Vagina (tissue), 2 donors: Measurements from ENCODE around the gene SPATA16. TPM values are rescaled to one million over a fixed set of nuclear protein-coding genes. Genes with fewer than 3 reads are reported as not detected.

Source experiments
- DNase-seq, 2 donors: peaks; one replicate each; pipeline ENCODE4 v3.0.0-alpha.2; 2017; ENCODE audit errors: extremely low spot score in 2 of 2
- H3K27ac ChIP-seq: fragments of 200-600 bp; sonication (generic); one replicate; pipeline ENCODE4 v1.5.1; 2019
- H3K27me3 ChIP-seq: fragments of 200-600 bp; sonication (generic); one replicate; pipeline ENCODE4 v1.5.1; 2019
- H3K36me3 ChIP-seq, 2 donors: fragments of 200-600 bp; sonication (generic); one replicate each; pipeline ENCODE4 v1.5.1; 2017 to 2019
- H3K4me1 ChIP-seq: fragments of 200-600 bp; sonication (generic); one replicate; pipeline ENCODE4 v1.5.1; 2019
- H3K4me3 ChIP-seq, 2 donors: fragments of 200-600 bp; sonication (generic); 1 replicate in 1 of 2; 2 replicates in 1 of 2; pipeline ENCODE4 v1.5.1; 2016 to 2019
- H3K9me3 ChIP-seq: fragments of 200-600 bp; sonication (generic); one replicate; pipeline ENCODE4 v1.5.1; 2019
- POLR2A ChIP-seq, 2 donors: fragments of 450-650 bp; IDR thresholded peaks; one replicate each; pipeline ENCODE4 v1.6.1; 2017; ENCODE audit warnings: antibody characterized with exemption in 2 of 2, mild to moderate bottlenecking in 2 of 2, moderate library complexity in 2 of 2
- POLR2AphosphoS5 ChIP-seq, 2 donors: sonication (generic); formaldehyde crosslinking; IDR thresholded peaks; one replicate each; pipeline ENCODE4 v1.9.0; 2017; ENCODE audit warnings: antibody characterized with exemption in 2 of 2, mild to moderate bottlenecking in 2 of 2, low read depth in 1 of 2; ENCODE audit not compliant: insufficient read depth in 1 of 2
- intact Hi-C: fragments of 100-400 bp; cut with DNase I; formaldehyde crosslinking; loops from one replicate; pipeline ENCODE4 v1.15.1; 2023
- total RNA-seq: library from RNA; depleted of rRNA; stranded (reverse); fragments of >200 nt; gene quantifications from one replicate; pipeline ENCODE4 v1.2.3, GENCODE V29; 2016
- TF ChIP-seq, protein P1 (sequence below), 3 experiments: fragments of 450-650 bp in 2 of 3; fragments of 200-600 bp in 1 of 3; sonication (generic) in 1 of 3; IDR thresholded peaks; one replicate each; pipeline ENCODE4 v1.5.1; 2017 to 2019; ENCODE audit warnings: antibody characterized with exemption in 3 of 3, mild to moderate bottlenecking in 2 of 3, moderate library complexity in 2 of 3

The SPATA16 gene
- total RNA-seq, 1 donor from 2014 or later, result not detected

DNA sequence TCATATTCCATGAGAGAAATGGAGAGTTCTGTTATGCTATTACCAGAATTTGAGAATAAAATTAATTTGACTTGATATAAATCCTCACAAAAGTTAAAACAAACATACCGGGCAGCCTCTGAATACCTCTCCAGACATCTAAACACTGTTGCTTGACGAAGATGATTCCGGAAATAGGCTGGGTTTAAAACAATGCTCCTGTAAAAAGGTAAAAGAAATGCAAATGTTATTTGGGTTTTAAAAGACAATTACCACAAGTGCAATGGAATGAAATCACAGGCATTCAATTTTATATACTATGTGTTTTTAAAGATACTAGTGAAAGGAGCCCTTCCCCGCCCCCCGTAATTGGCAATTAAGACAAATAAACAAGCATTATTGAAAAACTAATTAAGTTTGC, 121.7 kb downstream of the SPATA16 start:
- H3K36me3 ChIP-seq, result no peaks in the 10 kb centered on the region
- H3K4me3 ChIP-seq, result no peak overlapping the region
- no peak for DNase-seq
- no peaks in the 10 kb centered on the region for H3K27me3 ChIP-seq
- TF ChIP-seq POLR2AphosphoS5 (IDR thresholded peaks at IDR 0.05; ENCODE audit: insufficient read depth in 1 of 2, low read depth in 1 of 2) (no peak), POLR2A (IDR thresholded peaks at IDR 0.05) (no peak)
- TF ChIP-seq, protein P1, sequence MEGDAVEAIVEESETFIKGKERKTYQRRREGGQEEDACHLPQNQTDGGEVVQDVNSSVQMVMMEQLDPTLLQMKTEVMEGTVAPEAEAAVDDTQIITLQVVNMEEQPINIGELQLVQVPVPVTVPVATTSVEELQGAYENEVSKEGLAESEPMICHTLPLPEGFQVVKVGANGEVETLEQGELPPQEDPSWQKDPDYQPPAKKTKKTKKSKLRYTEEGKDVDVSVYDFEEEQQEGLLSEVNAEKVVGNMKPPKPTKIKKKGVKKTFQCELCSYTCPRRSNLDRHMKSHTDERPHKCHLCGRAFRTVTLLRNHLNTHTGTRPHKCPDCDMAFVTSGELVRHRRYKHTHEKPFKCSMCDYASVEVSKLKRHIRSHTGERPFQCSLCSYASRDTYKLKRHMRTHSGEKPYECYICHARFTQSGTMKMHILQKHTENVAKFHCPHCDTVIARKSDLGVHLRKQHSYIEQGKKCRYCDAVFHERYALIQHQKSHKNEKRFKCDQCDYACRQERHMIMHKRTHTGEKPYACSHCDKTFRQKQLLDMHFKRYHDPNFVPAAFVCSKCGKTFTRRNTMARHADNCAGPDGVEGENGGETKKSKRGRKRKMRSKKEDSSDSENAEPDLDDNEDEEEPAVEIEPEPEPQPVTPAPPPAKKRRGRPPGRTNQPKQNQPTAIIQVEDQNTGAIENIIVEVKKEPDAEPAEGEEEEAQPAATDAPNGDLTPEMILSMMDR (IDR thresholded peaks at IDR 0.05), result no peak
- H3K4me1 ChIP-seq, result no peaks in the 10 kb centered on the region
- intact Hi-C loops, result no loop called here
- no peak overlapping the region for H3K27ac ChIP-seq
- H3K9me3 ChIP-seq, result no peaks in the 10 kb centered on the region

DNA sequence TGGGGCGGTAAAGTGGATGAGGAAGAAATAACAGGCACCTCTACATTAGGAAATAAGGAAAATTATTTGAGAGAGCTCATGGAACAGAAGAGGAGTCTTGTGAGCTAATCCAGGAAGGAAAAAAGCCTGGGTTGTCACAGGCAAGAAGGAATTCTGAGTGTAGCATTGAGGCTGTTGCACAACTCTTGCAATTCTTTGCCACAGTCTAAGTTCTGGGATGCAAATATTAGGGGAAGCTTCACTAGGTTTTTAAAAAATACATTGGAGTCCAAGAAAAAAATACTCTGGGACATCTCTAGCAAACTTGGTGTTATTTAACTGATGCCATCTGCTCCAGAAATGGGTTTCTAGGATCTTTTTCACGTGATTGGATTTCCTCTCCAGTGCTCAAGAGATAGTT, 122.3 kb downstream of the SPATA16 start:
- TF ChIP-seq, protein P1 (IDR thresholded peaks at IDR 0.05), result no peak
- no peak for TF ChIP-seq POLR2A (IDR thresholded peaks at IDR 0.05)
- TF ChIP-seq POLR2AphosphoS5 (IDR thresholded peaks at IDR 0.05; ENCODE audit: insufficient read depth in 1 of 2, low read depth in 1 of 2), result no peak
- Histone ChIP-seq H3K27ac (no peak overlapping the region), H3K4me3 (no peak overlapping the region), H3K4me1 (no peaks in the 10 kb centered on the region), H3K9me3 (no peaks in the 10 kb centered on the region), H3K36me3 (no peaks in the 10 kb centered on the region), H3K27me3 (no peaks in the 10 kb centered on the region)
- intact Hi-C loops, result no loop called here
- DNase-seq, result no peak

DNA sequence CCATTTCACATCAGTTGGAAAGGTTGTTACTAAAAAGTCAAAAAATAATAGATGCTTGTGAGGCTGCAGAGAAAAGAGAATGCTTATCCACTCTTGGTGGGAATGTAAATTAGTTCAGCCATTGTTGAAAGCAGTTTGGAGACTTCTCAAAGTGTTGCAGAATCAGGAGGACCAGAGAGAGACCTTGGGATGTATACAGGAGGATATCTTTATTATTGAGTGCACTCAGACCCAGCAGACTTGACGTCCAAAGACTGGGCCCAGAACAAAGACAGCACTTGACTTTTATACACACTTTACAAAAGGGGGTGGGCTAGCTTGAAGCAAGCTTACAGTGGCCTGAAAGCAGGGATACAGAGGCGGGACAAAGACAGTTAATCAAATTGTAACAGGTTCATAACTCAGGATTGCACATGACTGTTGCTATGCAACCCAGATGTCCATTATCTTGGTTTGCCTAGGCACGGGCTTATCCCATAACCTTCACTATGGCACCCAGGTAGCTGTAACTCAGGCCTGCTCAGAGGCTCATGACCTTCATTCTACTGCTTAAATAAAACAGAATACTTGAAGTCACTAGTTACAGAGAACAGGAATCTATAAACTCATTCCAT, 127.7 kb downstream of the SPATA16 start:
- intact Hi-C loops, result no loop called here
- H3K27ac ChIP-seq, result no peak overlapping the region
- no peak overlapping the region for H3K4me3 ChIP-seq
- no peaks in the 10 kb centered on the region for H3K4me1 ChIP-seq
- H3K27me3 ChIP-seq, result no peaks in the 10 kb centered on the region
- TF ChIP-seq, protein P1 (IDR thresholded peaks at IDR 0.05), result no peak
- TF ChIP-seq POLR2A (IDR thresholded peaks at IDR 0.05), result no peak
- no peak for TF ChIP-seq POLR2AphosphoS5 (IDR thresholded peaks at IDR 0.05; ENCODE audit: insufficient read depth in 1 of 2, low read depth in 1 of 2)
- H3K36me3 ChIP-seq, result no peaks in the 10 kb centered on the region
- DNase-seq, result no peak
- no peaks in the 10 kb centered on the region for H3K9me3 ChIP-seq

DNA sequence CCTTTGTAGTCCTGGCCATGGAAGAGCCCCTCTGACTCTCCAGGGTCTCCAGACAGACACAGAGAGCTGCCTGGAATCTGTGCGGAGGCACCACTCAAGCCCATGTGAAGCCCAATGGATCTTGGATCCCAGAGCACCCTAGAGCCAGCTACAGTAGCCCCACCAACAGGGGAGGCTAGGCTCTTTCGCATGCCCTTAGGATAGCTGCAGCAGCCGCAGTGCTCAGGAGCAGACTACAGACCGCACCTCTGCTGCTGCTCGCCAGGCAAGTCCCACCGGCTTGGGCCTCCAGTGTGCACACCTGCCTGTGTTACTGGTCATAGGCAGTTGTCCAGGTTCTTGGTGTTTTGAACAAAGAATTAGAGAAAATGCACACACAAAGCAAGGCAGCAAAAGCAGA, 131.6 kb downstream of the SPATA16 start:
- no peaks in the 10 kb centered on the region for H3K36me3 ChIP-seq
- TF ChIP-seq, protein P1 (IDR thresholded peaks at IDR 0.05), result no peak
- TF ChIP-seq POLR2AphosphoS5 (IDR thresholded peaks at IDR 0.05; ENCODE audit: insufficient read depth in 1 of 2, low read depth in 1 of 2) (no peak), POLR2A (IDR thresholded peaks at IDR 0.05) (no peak)
- H3K27ac ChIP-seq, result no peak overlapping the region
- intact Hi-C loops, result no loop called here
- H3K4me1 ChIP-seq, result no peaks in the 10 kb centered on the region
- DNase-seq, result no peak
- H3K9me3 ChIP-seq, result no peaks in the 10 kb centered on the region
- H3K27me3 ChIP-seq, result no peaks in the 10 kb centered on the region
- no peak overlapping the region for H3K4me3 ChIP-seq

DNA sequence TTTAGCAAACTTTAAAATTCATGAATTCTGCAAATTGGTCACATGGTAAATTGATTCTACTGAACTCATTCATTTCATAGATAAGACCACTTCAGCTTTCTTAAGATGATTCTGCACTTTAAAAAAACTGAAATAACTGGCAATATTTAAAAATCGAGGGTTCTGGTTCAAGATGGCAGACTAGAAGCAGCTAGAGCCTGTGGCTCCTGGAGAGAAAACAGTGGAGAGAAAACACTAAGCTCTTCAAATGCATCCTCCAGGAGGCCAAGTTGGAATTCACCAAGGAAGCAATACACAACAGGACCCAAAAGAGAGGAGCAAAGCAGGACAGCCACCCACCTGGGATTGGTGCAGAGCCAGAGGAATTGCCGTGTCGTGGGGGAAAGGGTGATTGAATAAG, 132.1 kb downstream of the SPATA16 start:
- H3K9me3 ChIP-seq, result no peaks in the 10 kb centered on the region
- no peaks in the 10 kb centered on the region for H3K27me3 ChIP-seq
- H3K27ac ChIP-seq, result no peak overlapping the region
- H3K4me3 ChIP-seq, result no peak overlapping the region
- no peaks in the 10 kb centered on the region for H3K4me1 ChIP-seq
- intact Hi-C loops, result no loop called here
- TF ChIP-seq, protein P1 (IDR thresholded peaks at IDR 0.05), result no peak
- no peak for TF ChIP-seq POLR2AphosphoS5 (IDR thresholded peaks at IDR 0.05; ENCODE audit: insufficient read depth in 1 of 2, low read depth in 1 of 2)
- TF ChIP-seq POLR2A (IDR thresholded peaks at IDR 0.05), result no peak
- no peaks in the 10 kb centered on the region for H3K36me3 ChIP-seq
- no peak for DNase-seq
